ENCODE data around the gene CALHM4.

CALHM4 gene

GRCh38 chr6:116560130-116560529 lies 6.6 kb downstream of the CALHM4 start:
- H3K4me3 ChIP-seq (replicated peaks; ENCODE audit: insufficient read depth, low read length): no peak overlapping the region
- no peaks in the 10 kb centered on the region for H3K27me3 ChIP-seq (ENCODE audit: insufficient read depth, poor library complexity, severe bottlenecking)
- no peak for DNase-seq (ENCODE audit: low read depth in 1 of 2, low spot score in 1 of 2)
- no peak for TF ChIP-seq GABPA (IDR thresholded peaks at IDR 0.05; ENCODE audit: low read depth)
- no peak for TF ChIP-seq REST (IDR thresholded peaks at IDR 0.05; ENCODE audit: insufficient replicate concordance, low read depth)
- no peak for TF ChIP-seq POLR2AphosphoS5 (IDR thresholded peaks at IDR 0.05; ENCODE audit: low read depth)
- no peak for TF ChIP-seq SPI1 (IDR thresholded peaks at IDR 0.05; ENCODE audit: borderline replicate concordance, low read depth)
- TF ChIP-seq CTCF (IDR thresholded peaks at IDR 0.05; ENCODE audit: insufficient read depth, low read length): no peak
- no peak overlapping the region for H3K27ac ChIP-seq (replicated peaks)

GRCh38 chr6:116561377-116562018 lies 7.9 kb downstream of the CALHM4 start:
- TF ChIP-seq SPI1 (IDR thresholded peaks at IDR 0.05; ENCODE audit: borderline replicate concordance, low read depth): no peak
- no peak for TF ChIP-seq POLR2AphosphoS5 (IDR thresholded peaks at IDR 0.05; ENCODE audit: low read depth)
- no peak for TF ChIP-seq REST (IDR thresholded peaks at IDR 0.05; ENCODE audit: insufficient replicate concordance, low read depth)
- TF ChIP-seq GABPA (IDR thresholded peaks at IDR 0.05; ENCODE audit: low read depth): no peak
- TF ChIP-seq CTCF (IDR thresholded peaks at IDR 0.05; ENCODE audit: insufficient read depth, low read length): peak; percentile 66
- H3K27me3 ChIP-seq (ENCODE audit: insufficient read depth, poor library complexity, severe bottlenecking): no peaks in the 10 kb centered on the region
- peak in 1 of 2 experiments; percentile 70 for DNase-seq (ENCODE audit: low read depth in 1 of 2, low spot score in 1 of 2)
- H3K4me3 ChIP-seq (replicated peaks; ENCODE audit: insufficient read depth, low read length): no peak overlapping the region
- no peak overlapping the region for H3K27ac ChIP-seq (replicated peaks)

DNA sequence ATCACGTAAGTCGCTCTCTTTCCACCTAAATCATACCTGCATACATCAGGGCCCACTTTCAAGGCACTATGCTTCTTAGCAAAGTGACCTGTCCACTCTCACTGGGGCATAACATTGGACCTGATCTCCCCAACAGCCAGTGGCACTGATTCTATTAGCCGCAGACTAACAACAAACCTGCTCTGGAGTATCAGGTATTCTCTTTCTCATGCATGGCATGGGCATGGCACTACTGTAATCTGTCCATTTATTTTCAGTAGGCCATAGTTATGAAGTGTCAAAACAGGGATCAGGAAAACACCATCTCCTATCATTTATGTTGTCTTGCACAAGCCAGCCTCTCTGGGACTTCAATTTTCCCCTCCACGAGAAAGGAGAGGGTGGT lies 8.5 kb downstream of the CALHM4 start:
- no peak overlapping the region for H3K27ac ChIP-seq (replicated peaks)
- no peak for DNase-seq (ENCODE audit: low read depth in 1 of 2, low spot score in 1 of 2)

More for the DNA sequence above, 8.5 kb downstream of the CALHM4 start:
- TF ChIP-seq REST (IDR thresholded peaks at IDR 0.05; ENCODE audit: insufficient replicate concordance, low read depth): no peak
- TF ChIP-seq POLR2AphosphoS5 (IDR thresholded peaks at IDR 0.05; ENCODE audit: low read depth): no peak
- TF ChIP-seq SPI1 (IDR thresholded peaks at IDR 0.05; ENCODE audit: borderline replicate concordance, low read depth): no peak
- TF ChIP-seq GABPA (IDR thresholded peaks at IDR 0.05; ENCODE audit: low read depth): no peak
- no peak for TF ChIP-seq CTCF (IDR thresholded peaks at IDR 0.05; ENCODE audit: insufficient read depth, low read length)
- H3K27me3 ChIP-seq (ENCODE audit: insufficient read depth, poor library complexity, severe bottlenecking): no peaks in the 10 kb centered on the region
- H3K4me3 ChIP-seq (replicated peaks; ENCODE audit: insufficient read depth, low read length): no peak overlapping the region
